Measurements from ENCODE around the gene SUPT6H. TPM values are rescaled to one million over a fixed set of nuclear protein-coding genes. Genes with fewer than 3 reads are reported as not detected.

SUPT6H gene
- total and polyA plus RNA-seq, 2 donors (not counting 3 experiments of a cell fraction or from before 2014, with no cell fraction given), result 33.9 to 79.2 TPM

DNA sequence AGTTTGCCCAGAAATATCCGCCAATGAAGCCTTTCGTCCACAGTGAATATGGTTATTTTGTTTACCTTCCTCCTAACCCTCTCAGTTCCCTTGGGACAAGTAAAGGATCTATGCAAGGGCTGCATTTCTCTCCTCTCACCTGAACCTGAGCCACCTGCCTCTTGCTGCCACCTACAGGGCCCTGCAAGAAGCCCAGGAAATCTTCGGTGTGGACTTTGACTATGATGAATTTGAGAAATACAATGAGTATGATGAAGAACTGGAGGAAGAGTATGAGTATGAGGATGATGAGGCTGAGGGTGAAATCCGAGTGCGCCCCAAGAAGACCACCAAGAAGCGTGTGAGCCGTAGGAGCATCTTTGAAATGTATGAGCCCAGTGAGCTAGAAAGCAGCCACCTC, 14.0 kb downstream of the SUPT6H start:
- no peaks in the 10 kb centered on the region for H3K27me3 ChIP-seq (ENCODE audit: control insufficient read depth in 2 of 2, insufficient read depth in 2 of 2, low read length in 2 of 2)
- ChIA-PET POLR2A (no interaction called here), CTCF (interaction anchor here (0.7 to 2.8 kb wide), 4 partner anchors 13 to 32 kb away, joined by 3 to 12 read pairs (median 4); no protein-coding TSS in a partner anchor)
- no peaks in the 10 kb centered on the region for H3K79me2 ChIP-seq (ENCODE audit: control insufficient read depth, insufficient read depth, low read length)
- H3K9me1 ChIP-seq (replicated peaks; ENCODE audit: control insufficient read depth, extremely low read depth, insufficient read depth, low read length), result no peaks in the 10 kb centered on the region
- intact Hi-C loops (cut with micrococcal nuclease) (no loop called here), dilution Hi-C loops (cut with MboI; ENCODE audit: extremely low pct_ligation_motif_present, low sequenced_read_pairs) (no loop called here)
- FAIRE-seq, result no peak
- no peaks in the 10 kb centered on the region for H3K9me3 ChIP-seq (replicated peaks; ENCODE audit: control insufficient read depth, insufficient read depth, low read length)
- no peak overlapping the region for H3K4me2 ChIP-seq (ENCODE audit: insufficient read depth, low read length)
- no peak for TF ChIP-seq POLR2AphosphoS5 (IDR thresholded peaks at IDR 0.05; ENCODE audit: insufficient read depth, low read depth, low read length)
- TF ChIP-seq, protein P1, sequence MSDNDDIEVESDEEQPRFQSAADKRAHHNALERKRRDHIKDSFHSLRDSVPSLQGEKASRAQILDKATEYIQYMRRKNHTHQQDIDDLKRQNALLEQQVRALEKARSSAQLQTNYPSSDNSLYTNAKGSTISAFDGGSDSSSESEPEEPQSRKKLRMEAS (IDR thresholded peaks at IDR 0.05; ENCODE audit: insufficient read depth, insufficient read length), result no peak
- TF ChIP-seq, protein P2, sequence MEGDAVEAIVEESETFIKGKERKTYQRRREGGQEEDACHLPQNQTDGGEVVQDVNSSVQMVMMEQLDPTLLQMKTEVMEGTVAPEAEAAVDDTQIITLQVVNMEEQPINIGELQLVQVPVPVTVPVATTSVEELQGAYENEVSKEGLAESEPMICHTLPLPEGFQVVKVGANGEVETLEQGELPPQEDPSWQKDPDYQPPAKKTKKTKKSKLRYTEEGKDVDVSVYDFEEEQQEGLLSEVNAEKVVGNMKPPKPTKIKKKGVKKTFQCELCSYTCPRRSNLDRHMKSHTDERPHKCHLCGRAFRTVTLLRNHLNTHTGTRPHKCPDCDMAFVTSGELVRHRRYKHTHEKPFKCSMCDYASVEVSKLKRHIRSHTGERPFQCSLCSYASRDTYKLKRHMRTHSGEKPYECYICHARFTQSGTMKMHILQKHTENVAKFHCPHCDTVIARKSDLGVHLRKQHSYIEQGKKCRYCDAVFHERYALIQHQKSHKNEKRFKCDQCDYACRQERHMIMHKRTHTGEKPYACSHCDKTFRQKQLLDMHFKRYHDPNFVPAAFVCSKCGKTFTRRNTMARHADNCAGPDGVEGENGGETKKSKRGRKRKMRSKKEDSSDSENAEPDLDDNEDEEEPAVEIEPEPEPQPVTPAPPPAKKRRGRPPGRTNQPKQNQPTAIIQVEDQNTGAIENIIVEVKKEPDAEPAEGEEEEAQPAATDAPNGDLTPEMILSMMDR (IDR thresholded peaks at IDR 0.05; ENCODE audit: extremely low read depth in 1 of 2, insufficient read depth in 1 of 2, low read depth in 1 of 2, low read length in 2 of 2), result no peak
- TF ChIP-seq GATA2 (IDR thresholded peaks at IDR 0.05; ENCODE audit: insufficient read depth, insufficient read length, low read depth, low read length), result no peak
- no peak for TF ChIP-seq POLR2A (IDR thresholded peaks at IDR 0.05; ENCODE audit: low read depth, low read length)
- TF ChIP-seq JUN (IDR thresholded peaks at IDR 0.05; ENCODE audit: borderline replicate concordance, insufficient read depth, insufficient read length, low read depth), result no peak
- no peak for TF ChIP-seq FOS (IDR thresholded peaks at IDR 0.05; ENCODE audit: borderline replicate concordance, insufficient read depth, low read length)
- no peak for TF ChIP-seq MYC (IDR thresholded peaks at IDR 0.05; ENCODE audit: low read depth, low read length)
- TF ChIP-seq EZH2 (IDR thresholded peaks at IDR 0.05; ENCODE audit: borderline replicate concordance, low read depth, low read length, severe bottlenecking), result no peak
- no TSS peak for BruUV-seq (replicated peaks)
- H3K9ac ChIP-seq (replicated peaks; ENCODE audit: extremely low read depth, insufficient read depth, low read length), result no peak overlapping the region
- H4K20me1 ChIP-seq (replicated peaks; ENCODE audit: control insufficient read depth, extremely low read depth, insufficient read depth, low read length), result no peaks in the 10 kb centered on the region
- H3K4me1 ChIP-seq (ENCODE audit: control insufficient read depth, extremely low read depth, insufficient read depth, low read length), result no peaks in the 10 kb centered on the region
- no peak for DNase-seq (ENCODE audit: low read depth, low spot score)
- H2AFZ ChIP-seq (ENCODE audit: low read depth, low read length), result no peak overlapping the region
- no peak overlapping the region for H3K4me3 ChIP-seq (replicated peaks in 1 of 3; ENCODE audit: insufficient read depth in 1 of 3, low read depth in 1 of 3, low read length in 3 of 3)
- H3K27ac ChIP-seq (ENCODE audit: insufficient read depth, low read depth, low read length), result no peak overlapping the region
- H3K36me3 ChIP-seq (ENCODE audit: control insufficient read depth in 2 of 2, extremely low read depth in 1 of 2, insufficient read depth in 2 of 2, low read length in 2 of 2), result peaks cover 35 to 54% of the 10 kb centered on the region in 2 experiments

All from endothelial cell of umbilical vein (primary cell).